ENCODE results near the gene LDB3. TPM values are rescaled to one million over a fixed set of nuclear protein-coding genes. Genes with fewer than 3 reads are reported as not detected.

Gene LDB3
- total RNA-seq, 2 experiments from 2014 or later = 0.07 to 0.09 TPM

DNA sequence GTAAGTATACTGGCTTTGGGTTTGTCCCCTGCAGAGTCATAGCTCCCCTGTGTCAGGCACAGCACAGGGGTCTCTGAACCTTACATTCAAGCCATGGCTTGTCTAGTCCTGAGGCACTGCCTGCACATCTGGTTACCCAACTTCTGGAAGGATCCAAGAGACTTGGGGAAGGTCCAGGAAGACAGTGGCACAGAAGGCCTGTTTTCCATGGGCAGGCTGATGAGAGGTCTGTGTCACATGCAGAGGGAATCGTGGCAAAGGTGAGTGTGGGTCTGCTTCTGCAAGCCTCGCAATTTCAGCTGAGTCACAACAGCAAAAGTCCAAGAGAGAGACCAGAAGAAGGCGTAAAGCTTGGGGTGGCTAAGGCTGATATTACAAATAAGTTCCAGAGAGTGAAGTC, 59.7 kb downstream of the LDB3 start:
- intact Hi-C loops (cut with micrococcal nuclease) = no loop called here
- H3K36me3 Mint-ChIP-seq (ENCODE audit: low read depth) = no peaks in the 10 kb centered on the region
- H3K27ac Mint-ChIP-seq = no peak overlapping the region
- ATAC-seq = no peak
- CTCF ChIA-PET = no interaction called here
- no peaks in the 10 kb centered on the region for H3K9me3 Mint-ChIP-seq
- POLR2A ChIA-PET = interaction anchor here (0.8 kb wide), 1 partner anchor 25 kb away, joined by 3 read pairs; no protein-coding TSS in a partner anchor
- H3K27me3 Mint-ChIP-seq = peaks cover 4% of the 10 kb centered on the region
- peaks cover 6% of the 10 kb centered on the region for H3K4me1 Mint-ChIP-seq (ENCODE audit: low read depth)
- H3K4me3 Mint-ChIP-seq = no peak overlapping the region
- TF ChIP-seq, protein P1, sequence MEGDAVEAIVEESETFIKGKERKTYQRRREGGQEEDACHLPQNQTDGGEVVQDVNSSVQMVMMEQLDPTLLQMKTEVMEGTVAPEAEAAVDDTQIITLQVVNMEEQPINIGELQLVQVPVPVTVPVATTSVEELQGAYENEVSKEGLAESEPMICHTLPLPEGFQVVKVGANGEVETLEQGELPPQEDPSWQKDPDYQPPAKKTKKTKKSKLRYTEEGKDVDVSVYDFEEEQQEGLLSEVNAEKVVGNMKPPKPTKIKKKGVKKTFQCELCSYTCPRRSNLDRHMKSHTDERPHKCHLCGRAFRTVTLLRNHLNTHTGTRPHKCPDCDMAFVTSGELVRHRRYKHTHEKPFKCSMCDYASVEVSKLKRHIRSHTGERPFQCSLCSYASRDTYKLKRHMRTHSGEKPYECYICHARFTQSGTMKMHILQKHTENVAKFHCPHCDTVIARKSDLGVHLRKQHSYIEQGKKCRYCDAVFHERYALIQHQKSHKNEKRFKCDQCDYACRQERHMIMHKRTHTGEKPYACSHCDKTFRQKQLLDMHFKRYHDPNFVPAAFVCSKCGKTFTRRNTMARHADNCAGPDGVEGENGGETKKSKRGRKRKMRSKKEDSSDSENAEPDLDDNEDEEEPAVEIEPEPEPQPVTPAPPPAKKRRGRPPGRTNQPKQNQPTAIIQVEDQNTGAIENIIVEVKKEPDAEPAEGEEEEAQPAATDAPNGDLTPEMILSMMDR (IDR thresholded peaks at IDR 0.05) = no peak
- no peak for DNase-seq

DNA sequence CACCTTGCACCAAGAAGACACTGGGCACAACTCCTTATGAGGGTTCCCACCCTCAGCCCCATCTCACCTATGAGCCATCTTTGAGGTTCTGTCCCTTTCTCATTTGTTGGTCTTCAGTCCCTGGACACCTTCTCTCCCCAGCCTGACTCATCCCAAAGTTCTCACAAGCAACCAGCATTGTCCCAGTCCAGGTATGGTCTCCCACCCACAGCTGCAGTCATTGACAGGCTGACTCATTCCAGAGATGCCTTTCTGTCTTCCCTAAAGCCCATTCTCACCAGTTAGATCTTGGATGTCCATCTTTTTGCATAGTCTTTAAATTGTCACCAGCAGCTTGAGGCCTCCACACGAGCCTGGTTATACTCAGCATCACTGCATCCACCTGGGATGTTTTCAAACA, 61.4 kb downstream of the LDB3 start:
- Mint-ChIP-seq H3K4me1 (ENCODE audit: low read depth) (no peaks in the 10 kb centered on the region), H3K27ac (no peak overlapping the region), H3K9me3 (no peaks in the 10 kb centered on the region), H3K4me3 (no peak overlapping the region), H3K36me3 (ENCODE audit: low read depth) (no peaks in the 10 kb centered on the region), H3K27me3 (peaks cover 4% of the 10 kb centered on the region)
- CTCF ChIA-PET = interaction anchor here (1.5 kb wide), 1 partner anchor 35 kb away, joined by 6 read pairs; no protein-coding TSS in a partner anchor
- DNase-seq = no peak
- intact Hi-C loops (cut with micrococcal nuclease) = no loop called here
- no peak for ATAC-seq
- POLR2A ChIA-PET = interaction anchor here (1.0 kb wide), 1 partner anchor 380 kb away, joined by 3 read pairs; no protein-coding TSS in a partner anchor
- TF ChIP-seq, protein P1 (IDR thresholded peaks at IDR 0.05) = no peak

DNA sequence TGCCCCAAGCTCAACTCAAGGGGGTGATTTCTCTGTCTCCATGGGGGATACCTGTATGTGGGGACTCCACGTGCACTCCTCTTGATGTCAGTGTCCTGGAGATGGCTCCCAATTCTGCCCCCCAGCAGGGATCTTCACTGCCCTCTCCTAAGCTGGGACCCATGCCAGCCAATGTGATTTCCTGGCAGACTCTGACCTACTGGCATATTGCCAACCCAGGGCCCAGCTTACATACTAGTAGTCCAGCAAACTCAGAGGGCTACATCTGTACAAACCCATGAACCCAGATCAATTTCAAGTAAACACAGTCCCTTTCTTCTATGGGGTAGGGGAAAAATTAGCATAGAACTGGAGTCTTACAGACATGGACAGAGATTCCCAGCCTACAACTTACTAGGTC, 61.9 kb downstream of the LDB3 start:
- POLR2A ChIA-PET = interaction anchor here (1.0 kb wide), 1 partner anchor 379 kb away, joined by 3 read pairs; no protein-coding TSS in a partner anchor
- intact Hi-C loops (cut with micrococcal nuclease) = no loop called here
- DNase-seq (no peak), ATAC-seq (no peak)
- Mint-ChIP-seq H3K36me3 (ENCODE audit: low read depth) (no peaks in the 10 kb centered on the region), H3K4me1 (ENCODE audit: low read depth) (no peaks in the 10 kb centered on the region), H3K27ac (no peak overlapping the region), H3K27me3 (peaks cover 4% of the 10 kb centered on the region), H3K9me3 (no peaks in the 10 kb centered on the region), H3K4me3 (no peak overlapping the region)
- TF ChIP-seq, protein P1 (IDR thresholded peaks at IDR 0.05) = no peak
- CTCF ChIA-PET = interaction anchor here (1.5 kb wide), 1 partner anchor 36 kb away, joined by 6 read pairs; no protein-coding TSS in a partner anchor

DNA sequence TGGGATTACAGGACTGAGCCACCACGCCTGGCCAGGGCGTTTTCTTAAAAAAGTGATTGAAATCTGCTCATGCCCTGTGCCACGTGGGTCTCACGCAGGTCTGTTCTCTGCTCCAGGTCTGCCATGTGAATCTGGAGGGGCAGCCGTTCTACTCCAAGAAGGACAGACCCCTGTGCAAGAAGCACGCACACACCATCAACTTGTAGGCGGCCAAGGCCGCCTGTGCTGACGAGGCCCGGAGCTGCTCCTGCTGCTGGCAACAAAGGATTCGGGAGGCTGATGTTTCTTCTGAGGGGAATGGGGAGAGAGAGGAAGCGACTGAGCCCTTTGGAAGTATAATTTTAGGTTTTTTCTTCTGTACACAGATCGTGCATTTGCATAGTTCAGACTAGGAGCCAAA, 64.5 kb downstream of the LDB3 start:
- no peaks in the 10 kb centered on the region for H3K9me3 Mint-ChIP-seq
- TF ChIP-seq, protein P1 (IDR thresholded peaks at IDR 0.05) = no peak
- H3K4me1 Mint-ChIP-seq (ENCODE audit: low read depth) = no peaks in the 10 kb centered on the region
- POLR2A ChIA-PET = interaction anchor here (0.6 to 1.9 kb wide), 2 partner anchors 20 to 377 kb away, joined by 3 to 7 read pairs; no protein-coding TSS in a partner anchor
- H3K27me3 Mint-ChIP-seq = peaks cover 4% of the 10 kb centered on the region
- CTCF ChIA-PET = no interaction called here
- DNase-seq (no peak), ATAC-seq (no peak)
- intact Hi-C loops (cut with micrococcal nuclease) = no loop called here
- H3K36me3 Mint-ChIP-seq (ENCODE audit: low read depth) = no peaks in the 10 kb centered on the region
- no peak overlapping the region for H3K4me3 Mint-ChIP-seq
- no peak overlapping the region for H3K27ac Mint-ChIP-seq

DNA sequence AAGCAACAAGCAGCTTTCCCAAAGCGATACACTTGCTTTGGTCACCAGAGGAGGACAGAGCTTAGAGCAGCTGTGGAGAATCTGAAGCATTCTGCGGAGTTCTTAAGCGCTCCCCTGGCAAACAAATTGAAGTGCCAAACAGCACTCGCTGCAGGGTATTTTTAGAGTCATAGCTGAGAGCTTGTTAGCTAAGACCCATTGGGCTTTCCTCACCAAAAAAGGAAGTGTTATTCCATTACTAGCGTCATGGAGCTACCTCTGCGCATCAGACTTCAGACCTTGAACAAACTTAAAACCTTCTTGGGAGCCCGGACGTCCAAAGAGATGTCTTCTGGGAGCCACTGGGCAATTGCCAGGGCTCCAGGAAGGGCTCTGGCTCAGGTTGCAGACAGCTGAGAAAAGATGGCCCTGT, 65.0 kb downstream of the LDB3 start:
- no peak overlapping the region for H3K27ac Mint-ChIP-seq
- H3K36me3 Mint-ChIP-seq (ENCODE audit: low read depth) = no peaks in the 10 kb centered on the region
- POLR2A ChIA-PET = interaction anchor here (0.6 kb wide), 1 partner anchor 377 kb away, joined by 3 read pairs; no protein-coding TSS in a partner anchor
- no peak for ATAC-seq
- no peak for DNase-seq
- H3K4me3 Mint-ChIP-seq = no peak overlapping the region
- CTCF ChIA-PET = interaction anchor here (1.1 to 1.4 kb wide), 3 partner anchors 10 to 167 kb away, joined by 3 to 4 read pairs (median 3); no protein-coding TSS in a partner anchor
- H3K9me3 Mint-ChIP-seq = no peaks in the 10 kb centered on the region
- peaks cover 4% of the 10 kb centered on the region for H3K27me3 Mint-ChIP-seq
- intact Hi-C loops (cut with micrococcal nuclease) = no loop called here
- H3K4me1 Mint-ChIP-seq (ENCODE audit: low read depth) = no peaks in the 10 kb centered on the region
- TF ChIP-seq, protein P1 (IDR thresholded peaks at IDR 0.05) = no peak

Measured in activated CD8-positive, alpha-beta T cell treated with anti-CD3 and anti-CD28 coated beads for 36 hours (primary cell).